Measurements from ENCODE around the gene CLEC4M. TPM values are rescaled to one million over a fixed set of nuclear protein-coding genes. Genes with fewer than 3 reads are reported as not detected.
A peak's percentile ranks its signal among the peaks of the same experiment; 100 is the strongest.

CLEC4M gene
- total RNA-seq, 6 experiments from 2014 or later, result not detected

- no peaks in the 10 kb centered on the region for H3K9me3 Mint-ChIP-seq
- H3K4me3 Mint-ChIP-seq, result no peak overlapping the region
- TF ChIP-seq, protein P1, sequence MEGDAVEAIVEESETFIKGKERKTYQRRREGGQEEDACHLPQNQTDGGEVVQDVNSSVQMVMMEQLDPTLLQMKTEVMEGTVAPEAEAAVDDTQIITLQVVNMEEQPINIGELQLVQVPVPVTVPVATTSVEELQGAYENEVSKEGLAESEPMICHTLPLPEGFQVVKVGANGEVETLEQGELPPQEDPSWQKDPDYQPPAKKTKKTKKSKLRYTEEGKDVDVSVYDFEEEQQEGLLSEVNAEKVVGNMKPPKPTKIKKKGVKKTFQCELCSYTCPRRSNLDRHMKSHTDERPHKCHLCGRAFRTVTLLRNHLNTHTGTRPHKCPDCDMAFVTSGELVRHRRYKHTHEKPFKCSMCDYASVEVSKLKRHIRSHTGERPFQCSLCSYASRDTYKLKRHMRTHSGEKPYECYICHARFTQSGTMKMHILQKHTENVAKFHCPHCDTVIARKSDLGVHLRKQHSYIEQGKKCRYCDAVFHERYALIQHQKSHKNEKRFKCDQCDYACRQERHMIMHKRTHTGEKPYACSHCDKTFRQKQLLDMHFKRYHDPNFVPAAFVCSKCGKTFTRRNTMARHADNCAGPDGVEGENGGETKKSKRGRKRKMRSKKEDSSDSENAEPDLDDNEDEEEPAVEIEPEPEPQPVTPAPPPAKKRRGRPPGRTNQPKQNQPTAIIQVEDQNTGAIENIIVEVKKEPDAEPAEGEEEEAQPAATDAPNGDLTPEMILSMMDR (IDR thresholded peaks at IDR 0.05), result no peak
- H3K36me3 Mint-ChIP-seq (ENCODE audit: low read depth), result no peaks in the 10 kb centered on the region
- no peak for DNase-seq
- H3K27ac Mint-ChIP-seq, result no peak overlapping the region
- H3K4me1 Mint-ChIP-seq (ENCODE audit: low read depth), result peaks cover 8% of the 10 kb centered on the region
- peaks cover 48% of the 10 kb centered on the region for H3K27me3 Mint-ChIP-seq (ENCODE audit: insufficient read depth)
Observed at GRCh38 chr19:7775761-7776160, 12.7 kb downstream of the CLEC4M start.

- TF ChIP-seq, protein P1 (IDR thresholded peaks at IDR 0.05), result no peak
- no peaks in the 10 kb centered on the region for H3K36me3 Mint-ChIP-seq (ENCODE audit: low read depth)
- H3K9me3 Mint-ChIP-seq, result no peaks in the 10 kb centered on the region
- no peak overlapping the region for H3K4me3 Mint-ChIP-seq
- H3K27me3 Mint-ChIP-seq (ENCODE audit: insufficient read depth), result peaks cover 68% of the 10 kb centered on the region
- peaks cover under 1% of the 10 kb centered on the region; the same call in 1 of the 2 replicates for H3K4me1 Mint-ChIP-seq (ENCODE audit: low read depth)
- DNase-seq, result no peak
- H3K27ac Mint-ChIP-seq, result no peak overlapping the region
Observed at GRCh38 chr19:7778081-7778480, 15.0 kb downstream of the CLEC4M start.

- H3K27me3 Mint-ChIP-seq (ENCODE audit: insufficient read depth), result peaks cover 71% of the 10 kb centered on the region
Observed at GRCh38 chr19:7779631-7780486, 16.8 kb downstream of the CLEC4M start.

DNA sequence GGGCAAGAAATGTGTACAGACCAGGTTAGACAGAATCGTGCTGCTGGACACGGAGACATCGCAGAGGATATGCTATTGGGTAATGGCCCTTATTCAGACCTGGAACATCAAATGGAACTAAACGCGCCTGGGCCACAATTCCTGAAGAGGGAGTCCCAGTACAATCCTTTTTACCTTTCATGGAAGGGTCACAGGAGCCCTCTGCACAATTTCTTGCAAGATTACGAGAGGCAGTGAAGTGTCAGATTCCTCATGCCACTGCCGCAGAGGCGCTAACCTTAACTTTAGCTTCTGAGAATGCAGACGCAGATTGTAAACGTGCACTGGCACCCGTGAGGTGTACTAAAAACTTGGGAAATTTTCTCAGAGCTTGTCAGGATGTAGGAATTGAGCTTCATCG is 18.1 kb downstream of the CLEC4M start:
- peaks cover 11% of the 10 kb centered on the region for H3K4me1 Mint-ChIP-seq (ENCODE audit: low read depth)
- no peaks in the 10 kb centered on the region for H3K36me3 Mint-ChIP-seq (ENCODE audit: low read depth)
- H3K9me3 Mint-ChIP-seq, result no peaks in the 10 kb centered on the region
- H3K4me3 Mint-ChIP-seq, result no peak overlapping the region
- H3K27ac Mint-ChIP-seq, result no peak overlapping the region
- no peak for DNase-seq
- TF ChIP-seq, protein P1 (IDR thresholded peaks at IDR 0.05), result no peak
- peaks cover 66% of the 10 kb centered on the region for H3K27me3 Mint-ChIP-seq (ENCODE audit: insufficient read depth)

More at GRCh38 chr19:7779631-7780486, 16.8 kb downstream of the CLEC4M start:
- no peak overlapping the region for H3K4me3 Mint-ChIP-seq
- H3K36me3 Mint-ChIP-seq (ENCODE audit: low read depth), result no peaks in the 10 kb centered on the region
- peaks cover 11% of the 10 kb centered on the region for H3K4me1 Mint-ChIP-seq (ENCODE audit: low read depth)
- no peak for DNase-seq
- H3K9me3 Mint-ChIP-seq, result no peaks in the 10 kb centered on the region
- TF ChIP-seq, protein P1 (IDR thresholded peaks at IDR 0.05), result no peak
- H3K27ac Mint-ChIP-seq, result no peak overlapping the region

- no peaks in the 10 kb centered on the region for H3K36me3 Mint-ChIP-seq (ENCODE audit: low read depth)
- H3K27me3 Mint-ChIP-seq (ENCODE audit: insufficient read depth), result peaks cover 59% of the 10 kb centered on the region
- TF ChIP-seq, protein P1 (IDR thresholded peaks at IDR 0.05), result no peak
- H3K4me1 Mint-ChIP-seq (ENCODE audit: low read depth), result peaks cover 11% of the 10 kb centered on the region
- no peak overlapping the region for H3K27ac Mint-ChIP-seq
- DNase-seq, result peak; percentile 28
- H3K9me3 Mint-ChIP-seq, result no peaks in the 10 kb centered on the region
- H3K4me3 Mint-ChIP-seq, result no peak overlapping the region
Observed at GRCh38 chr19:7783991-7784423, 21.0 kb downstream of the CLEC4M start.

All from HFFc6 (cell line).